HL-60/S4 (cell line): ENCODE data around the gene TROAP.
"Not testable (repeated sequence)": the region's sequence is repeated elsewhere in the genome, so short reads cannot be mapped to it uniquely, and the experiment has no call there.

Source experiments
- in situ Hi-C: fragments of 300-500 bp; cut with MboI; formaldehyde crosslinking; loops from 2 replicates; pipeline ENCODE4 v1.14.3; 2022; ENCODE audit warnings: low sequenced_read_pairs

The TROAP gene

DNA sequence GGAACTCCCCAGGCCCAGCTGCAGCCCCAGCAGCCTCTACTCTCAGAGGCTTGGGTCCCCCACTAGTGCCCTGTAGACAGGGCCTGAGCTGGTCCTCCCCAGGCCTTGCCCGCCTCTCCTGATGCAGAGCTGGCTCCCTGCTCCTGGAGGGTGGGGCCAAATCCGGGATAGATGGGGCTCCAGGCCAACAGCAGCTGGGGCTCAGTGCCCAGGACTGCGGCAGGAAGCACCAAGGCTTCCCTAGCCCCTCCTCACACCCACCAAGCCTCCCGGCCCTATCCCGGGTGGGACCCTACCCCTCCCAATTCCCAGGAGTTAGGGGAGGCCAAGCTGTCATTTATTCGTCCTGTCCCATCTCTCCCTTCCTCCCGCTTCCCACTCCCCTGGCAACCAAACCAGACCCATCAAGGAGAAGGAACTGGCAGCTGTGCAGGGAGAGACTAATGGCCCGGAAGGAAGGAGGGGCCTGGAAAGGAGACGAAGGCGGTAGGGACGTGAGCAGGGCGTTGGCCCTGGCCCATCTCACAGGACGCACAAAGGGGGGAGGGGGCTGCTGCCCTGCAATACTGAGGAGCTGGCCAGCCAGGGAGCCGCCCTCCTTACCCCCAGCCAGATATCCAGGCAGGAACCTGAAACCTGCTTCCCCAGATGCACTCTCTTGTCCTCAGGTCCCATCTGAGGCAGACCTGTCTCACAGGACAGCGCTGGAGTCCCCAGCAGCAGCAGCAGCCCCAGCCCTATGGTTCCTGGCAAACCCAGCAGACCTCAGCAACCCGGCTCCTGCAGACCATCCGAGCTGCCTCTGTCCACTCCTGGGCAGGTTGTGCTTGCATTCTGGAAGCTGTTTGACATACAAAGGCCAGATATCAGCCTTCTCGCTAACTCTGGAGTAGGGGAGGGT is 29.7 kb upstream of the TROAP start:
- in situ Hi-C loops, result no loop called here

DNA sequence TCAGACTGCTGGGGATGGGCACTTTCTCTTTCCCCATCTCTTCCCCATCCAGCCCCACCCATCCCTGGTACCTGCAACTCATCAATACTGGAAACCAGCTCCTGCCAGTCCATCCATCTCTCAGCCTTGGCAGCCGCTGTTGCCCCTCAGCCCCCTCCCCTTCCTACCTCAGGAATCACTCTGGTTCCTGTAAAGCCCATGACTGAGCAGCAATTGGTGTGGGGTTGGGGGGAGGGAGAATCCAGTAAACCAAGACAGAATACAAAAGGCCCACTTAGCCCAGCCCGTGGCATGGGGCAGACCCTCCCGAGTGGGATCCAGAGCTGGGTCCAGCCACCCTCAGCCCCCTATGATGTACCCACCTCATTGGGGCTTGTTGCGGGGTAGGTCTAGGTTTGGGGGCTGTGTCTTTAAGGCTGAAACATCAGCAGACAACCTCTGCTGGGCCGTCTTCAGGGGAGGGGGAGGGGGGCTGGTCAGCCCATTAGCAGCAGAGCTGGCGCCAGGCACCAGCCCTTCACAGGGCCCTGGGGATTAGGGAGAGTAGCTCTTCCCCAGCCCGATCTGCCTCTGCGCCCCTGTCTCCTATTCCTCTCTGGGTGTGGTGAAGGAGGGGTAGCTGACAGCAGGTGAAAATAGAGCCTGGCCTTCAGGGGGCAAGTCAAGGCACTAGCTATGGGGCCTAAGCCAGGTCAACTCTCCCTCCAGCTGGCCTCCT is 28.8 kb upstream of the TROAP start:
- in situ Hi-C loops, result no loop called here

DNA sequence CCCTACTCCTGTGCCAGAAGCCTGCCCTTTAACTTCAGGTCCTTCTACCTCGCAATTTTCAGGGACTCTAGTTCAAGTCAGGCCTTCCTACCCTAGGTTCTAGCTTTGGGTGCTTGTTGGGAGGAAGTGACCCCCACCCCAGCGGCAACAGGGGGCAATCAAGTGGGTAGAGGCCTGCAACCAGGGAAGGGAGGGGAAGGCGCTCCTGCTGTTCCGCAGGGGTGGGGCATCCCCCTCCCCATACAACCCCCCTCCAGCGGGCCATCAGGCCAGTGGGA is 28.3 kb upstream of the TROAP start:
- in situ Hi-C loops, result no loop called here

DNA sequence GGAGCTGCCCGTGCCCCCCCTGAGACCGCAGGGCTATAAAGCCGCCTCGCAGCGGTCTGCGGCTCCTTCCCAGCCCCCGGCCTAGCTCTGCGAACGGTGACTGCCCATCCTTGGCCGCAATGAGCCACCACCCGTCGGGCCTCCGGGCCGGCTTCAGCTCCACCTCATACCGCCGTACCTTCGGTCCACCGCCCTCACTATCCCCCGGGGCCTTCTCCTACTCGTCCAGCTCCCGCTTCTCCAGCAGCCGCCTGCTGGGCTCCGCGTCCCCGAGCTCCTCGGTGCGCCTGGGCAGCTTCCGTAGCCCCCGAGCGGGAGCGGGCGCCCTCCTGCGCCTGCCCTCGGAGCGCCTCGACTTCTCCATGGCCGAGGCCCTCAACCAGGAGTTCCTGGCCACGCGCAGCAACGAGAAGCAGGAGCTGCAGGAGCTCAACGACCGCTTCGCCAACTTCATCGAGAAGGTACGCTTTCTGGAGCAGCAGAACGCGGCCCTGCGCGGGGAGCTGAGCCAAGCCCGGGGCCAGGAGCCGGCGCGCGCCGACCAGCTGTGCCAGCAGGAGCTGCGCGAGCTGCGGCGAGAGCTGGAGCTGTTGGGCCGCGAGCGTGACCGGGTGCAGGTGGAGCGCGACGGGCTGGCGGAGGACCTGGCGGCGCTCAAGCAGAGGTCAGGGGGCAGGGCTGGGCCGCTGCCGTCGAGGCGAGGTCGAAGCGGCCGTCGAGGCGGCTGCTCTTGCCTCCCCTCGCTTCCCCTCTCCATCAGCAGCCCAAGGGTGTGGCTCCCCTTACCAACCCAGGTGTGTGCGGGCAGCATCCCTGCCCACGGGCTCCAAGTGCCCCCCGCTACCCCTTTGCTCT is 27.7 kb upstream of the TROAP start, which contains the start of gene PRPH:
TSS of gene PRPH (plus strand) at position 66 of the 855 bp plus-strand sequence. CDS start at position 120, 54 bp downstream.
- in situ Hi-C loops, result no loop called here

DNA sequence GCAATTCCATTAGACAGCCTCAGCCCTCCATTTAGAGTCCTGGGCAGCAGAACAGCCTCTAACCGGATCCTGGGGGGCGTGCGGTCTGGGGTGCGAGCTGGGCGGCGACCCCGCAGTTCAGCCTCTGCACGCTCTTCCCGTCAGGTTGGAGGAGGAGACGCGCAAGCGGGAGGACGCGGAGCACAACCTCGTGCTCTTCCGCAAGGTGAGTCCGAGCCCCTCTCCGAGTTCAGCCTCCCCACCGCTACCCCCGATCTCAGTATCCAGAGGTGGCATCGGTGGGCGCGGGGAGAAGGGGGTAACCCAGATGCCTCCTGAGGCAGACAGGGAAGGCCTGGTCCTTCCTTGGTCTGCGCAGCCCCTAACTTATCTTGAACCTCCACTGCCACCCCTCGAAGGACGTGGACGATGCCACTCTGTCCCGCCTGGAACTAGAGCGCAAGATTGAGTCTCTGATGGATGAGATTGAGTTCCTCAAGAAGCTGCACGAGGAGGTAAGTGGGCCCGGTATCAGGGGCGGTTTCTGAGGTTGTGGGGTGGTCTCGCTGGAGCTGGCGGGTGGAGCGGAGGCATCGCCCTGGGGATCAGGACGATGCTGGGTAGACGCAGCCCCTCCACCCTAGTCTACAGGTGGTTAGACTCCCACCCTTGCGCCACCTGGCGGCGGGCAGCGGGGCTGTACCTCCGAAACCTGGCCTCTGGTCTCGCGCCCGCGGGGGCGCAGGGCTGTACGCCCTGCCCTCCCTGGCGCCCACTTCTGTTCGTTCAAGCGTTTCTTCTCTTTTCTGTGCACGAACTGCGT is 26.8 kb upstream of the TROAP start:
- in situ Hi-C loops, result no loop called here

DNA sequence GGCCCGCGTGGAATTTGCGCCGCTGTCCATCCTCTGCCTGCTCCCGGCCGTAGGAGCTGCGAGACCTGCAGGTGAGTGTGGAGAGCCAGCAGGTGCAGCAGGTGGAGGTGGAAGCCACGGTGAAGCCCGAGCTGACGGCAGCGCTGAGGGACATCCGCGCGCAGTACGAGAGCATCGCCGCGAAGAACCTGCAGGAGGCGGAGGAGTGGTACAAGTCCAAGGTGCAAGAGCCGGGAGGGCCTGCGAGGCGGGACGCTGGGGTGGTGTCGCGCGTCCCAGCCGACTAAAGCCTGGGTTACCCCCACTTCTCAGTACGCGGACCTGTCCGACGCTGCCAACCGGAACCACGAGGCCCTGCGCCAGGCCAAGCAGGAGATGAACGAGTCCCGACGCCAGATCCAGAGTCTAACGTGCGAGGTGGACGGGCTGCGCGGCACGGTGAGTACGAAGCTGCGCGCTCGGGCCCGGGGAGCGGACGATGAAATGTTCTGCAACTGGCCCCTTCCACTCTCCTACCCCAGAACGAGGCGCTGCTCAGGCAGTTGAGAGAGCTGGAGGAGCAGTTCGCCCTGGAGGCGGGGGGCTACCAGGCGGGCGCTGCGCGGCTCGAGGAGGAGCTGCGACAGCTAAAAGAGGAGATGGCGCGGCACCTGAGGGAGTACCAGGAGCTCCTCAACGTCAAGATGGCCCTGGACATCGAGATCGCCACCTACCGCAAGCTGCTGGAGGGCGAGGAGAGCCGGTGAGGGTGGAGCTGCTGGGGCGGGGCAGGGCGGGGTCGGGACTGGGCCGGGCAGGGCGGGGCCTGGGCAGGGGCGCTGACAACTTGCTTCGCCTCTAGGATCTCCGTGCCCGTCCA is 26.0 kb upstream of the TROAP start:
- in situ Hi-C loops, result no loop called here

DNA sequence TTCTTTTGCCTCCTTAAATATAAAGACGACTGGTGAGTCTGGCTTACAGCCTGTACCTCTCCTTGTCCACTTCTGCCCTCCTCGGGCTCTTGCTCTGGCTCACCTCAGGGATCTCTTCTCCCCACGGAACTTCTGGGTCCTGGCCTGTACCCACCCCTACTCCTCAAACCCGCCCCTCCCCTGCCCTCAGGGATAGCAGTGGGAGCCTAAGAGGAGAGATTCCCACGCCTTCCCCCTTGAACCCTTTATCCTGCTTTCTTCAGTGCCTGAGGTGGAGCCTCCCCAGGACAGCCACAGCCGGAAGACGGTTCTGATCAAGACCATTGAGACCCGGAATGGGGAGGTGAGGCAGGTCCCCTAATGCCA is 25.4 kb upstream of the TROAP start:
- in situ Hi-C loops, result no loop called here

DNA sequence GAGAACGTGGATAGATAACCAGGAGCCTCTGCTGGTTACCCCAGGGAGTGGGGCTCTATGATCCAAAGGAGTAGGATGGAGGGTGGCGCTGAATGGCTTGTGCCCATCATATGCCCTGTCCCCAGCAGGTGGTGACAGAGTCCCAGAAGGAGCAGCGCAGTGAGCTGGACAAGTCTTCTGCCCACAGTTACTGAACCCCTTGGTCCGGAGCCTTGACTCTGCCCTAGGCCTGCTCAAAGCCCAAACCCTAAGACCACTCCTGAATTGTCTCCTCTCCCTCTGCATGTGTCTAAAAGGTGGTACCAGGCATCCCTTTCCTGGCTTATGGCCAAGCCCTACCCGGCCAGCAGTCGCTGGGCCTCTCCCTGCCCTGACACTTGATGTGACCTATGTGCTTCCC is 24.9 kb upstream of the TROAP start:
- in situ Hi-C loops, result no loop called here

DNA sequence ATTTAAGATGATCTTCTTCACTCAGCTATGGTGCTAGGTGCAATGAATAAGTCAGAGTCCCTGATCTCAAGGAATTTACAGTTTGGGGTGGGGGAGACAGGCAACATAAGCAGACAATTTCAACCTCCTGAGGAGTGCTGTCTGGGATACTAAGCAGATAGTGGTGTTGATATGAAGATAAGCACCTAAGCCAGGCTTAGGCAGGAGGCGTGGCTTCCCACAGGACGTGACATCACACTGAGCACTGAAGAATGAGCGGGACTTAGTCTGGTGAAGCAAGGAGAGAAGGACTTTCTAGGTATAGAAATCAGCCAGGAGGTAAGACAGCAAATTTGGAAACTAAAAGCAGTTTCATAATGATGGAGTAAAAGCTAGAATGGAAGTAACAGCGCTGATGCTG is 21.3 kb upstream of the TROAP start:
- in situ Hi-C loops, result no loop called here

DNA sequence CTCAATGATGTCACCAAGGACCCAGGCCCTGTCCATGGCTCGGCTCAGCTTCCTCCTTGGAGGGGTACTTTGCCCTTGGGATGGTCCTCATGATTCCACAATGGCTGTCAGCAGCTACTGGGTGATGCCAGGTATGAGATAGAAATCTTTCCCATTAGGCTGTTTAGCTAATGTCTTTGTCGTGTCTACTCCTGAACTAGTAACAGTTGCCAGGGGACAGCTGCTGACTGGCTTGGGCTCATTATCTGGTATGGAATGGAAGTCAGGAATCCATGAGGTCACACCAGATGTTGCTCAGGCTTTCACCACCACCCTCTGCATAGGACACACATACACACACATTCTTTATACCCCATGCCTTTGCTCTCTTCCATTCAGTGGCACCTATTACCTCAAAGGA is 18.9 kb upstream of the TROAP start:
- in situ Hi-C loops, result no loop called here

DNA sequence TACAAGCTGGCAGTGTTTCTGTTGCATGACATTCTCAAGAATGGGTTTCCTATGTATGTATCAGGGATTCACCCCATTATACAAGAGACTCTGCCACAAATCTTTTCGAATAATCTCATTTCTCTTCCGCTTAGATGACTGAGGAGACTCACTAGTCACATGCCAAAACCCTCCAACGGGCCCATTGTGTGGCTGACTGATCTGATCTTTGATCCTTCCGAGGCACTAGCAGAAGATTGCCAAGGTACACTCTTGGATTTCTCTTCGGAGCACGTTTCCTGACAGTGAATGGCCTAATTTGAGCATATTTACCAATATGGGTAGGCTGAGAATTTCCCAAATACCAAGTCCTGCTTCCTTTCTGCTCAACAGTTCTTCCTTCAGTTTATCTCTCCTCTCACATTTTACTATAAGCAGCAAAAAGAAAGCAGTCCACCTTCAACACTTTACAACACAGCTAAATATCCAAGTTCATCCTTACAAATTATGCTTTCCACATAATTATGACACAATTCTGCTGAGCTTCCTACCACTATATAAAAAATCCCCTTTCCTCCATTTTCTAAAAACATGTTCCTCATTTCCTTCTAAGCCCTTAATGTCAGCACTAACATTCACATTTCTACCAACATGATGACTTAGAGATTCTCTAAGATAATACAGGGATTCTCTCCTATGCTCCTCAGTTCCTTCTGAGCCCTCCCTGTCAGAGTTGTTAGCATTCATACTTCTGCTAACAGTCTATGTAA is 17.1 kb upstream of the TROAP start:
- in situ Hi-C loops, result no loop called here

DNA sequence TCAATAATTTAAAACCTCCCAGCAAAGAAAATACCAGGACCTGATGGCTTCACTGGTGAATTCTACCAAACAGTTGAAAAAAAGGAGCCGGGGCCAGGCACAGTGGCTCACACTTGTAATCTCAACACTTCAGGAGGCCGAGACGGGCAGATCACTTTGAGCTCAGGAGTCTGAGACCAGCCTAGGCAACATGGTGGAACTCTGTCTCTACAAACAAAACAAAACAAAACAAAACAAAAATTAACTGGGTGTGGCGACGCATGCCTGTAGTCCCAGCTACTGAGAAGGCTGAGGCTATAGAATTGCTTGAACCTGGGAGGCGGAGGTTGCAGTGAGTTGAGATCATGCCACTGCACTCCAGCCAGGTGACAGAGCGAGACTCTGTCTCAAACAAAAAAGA is 13.7 kb upstream of the TROAP start:
- in situ Hi-C loops, result no loop called here

DNA sequence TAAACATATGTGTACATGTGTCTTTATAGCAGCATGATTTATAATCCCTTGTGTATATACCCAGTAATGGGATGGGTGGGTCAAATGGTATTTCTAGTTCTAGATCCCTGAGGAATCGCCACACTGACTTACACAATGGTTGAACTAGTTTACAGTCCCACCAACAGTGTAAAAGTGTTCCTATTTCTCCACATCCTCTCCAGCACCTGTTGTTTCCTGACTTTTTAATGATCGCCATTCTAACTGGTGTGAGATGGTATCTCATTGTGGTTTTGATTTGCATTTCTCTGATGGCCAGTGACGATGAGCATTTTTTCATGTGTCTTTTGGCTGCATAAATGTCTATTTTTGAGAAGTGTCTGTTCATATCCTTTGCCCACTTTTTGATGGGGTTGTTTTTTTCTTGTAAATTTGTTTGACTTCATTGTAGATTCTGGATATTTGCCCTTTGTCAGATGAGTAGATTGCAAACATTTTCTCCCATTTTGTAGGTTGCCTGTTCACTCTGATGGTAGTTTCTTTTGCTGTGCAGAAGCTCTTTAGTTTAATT is 12.5 kb upstream of the TROAP start:
- in situ Hi-C loops, result not testable (repeated sequence)

DNA sequence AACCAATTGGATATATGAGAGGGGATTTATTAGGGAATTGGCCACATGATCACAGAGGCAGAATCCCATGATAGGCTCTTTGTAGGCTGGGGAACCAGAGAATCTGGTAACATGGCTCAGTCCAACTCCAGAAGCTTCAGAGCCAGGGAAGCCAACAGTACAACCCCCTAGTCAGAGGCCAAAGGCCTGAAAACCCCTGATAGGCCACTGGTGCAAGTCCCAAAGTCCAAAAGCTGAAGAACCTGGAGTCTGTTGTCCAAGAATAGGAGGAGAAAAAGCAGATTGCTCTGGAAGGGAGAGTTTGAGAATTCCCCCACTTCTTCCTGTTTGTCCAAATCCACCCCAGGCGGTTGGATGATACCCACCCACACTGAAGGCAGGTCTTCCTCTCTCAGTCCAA is 8.2 kb upstream of the TROAP start:
- in situ Hi-C loops, result no loop called here

DNA sequence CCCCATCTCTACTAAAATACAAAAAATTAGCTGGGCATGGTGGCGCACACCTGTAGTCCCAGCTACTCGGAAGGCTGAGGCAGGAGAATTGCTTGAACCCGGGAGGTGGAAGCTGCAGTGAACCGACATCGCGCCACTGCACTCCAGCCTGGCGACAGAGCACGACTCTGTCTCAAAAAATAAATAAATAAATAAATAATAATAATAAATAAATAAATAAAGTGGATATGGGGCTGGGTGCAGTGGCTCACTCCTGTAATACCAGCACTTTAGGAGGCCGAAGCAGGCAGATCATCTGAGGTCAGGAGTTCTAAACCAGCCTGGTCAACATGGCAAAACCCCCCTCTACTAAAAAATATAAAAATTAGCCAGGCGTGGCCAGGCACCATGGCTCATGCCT is 5.9 kb upstream of the TROAP start:
- in situ Hi-C loops, result not testable (repeated sequence)

DNA sequence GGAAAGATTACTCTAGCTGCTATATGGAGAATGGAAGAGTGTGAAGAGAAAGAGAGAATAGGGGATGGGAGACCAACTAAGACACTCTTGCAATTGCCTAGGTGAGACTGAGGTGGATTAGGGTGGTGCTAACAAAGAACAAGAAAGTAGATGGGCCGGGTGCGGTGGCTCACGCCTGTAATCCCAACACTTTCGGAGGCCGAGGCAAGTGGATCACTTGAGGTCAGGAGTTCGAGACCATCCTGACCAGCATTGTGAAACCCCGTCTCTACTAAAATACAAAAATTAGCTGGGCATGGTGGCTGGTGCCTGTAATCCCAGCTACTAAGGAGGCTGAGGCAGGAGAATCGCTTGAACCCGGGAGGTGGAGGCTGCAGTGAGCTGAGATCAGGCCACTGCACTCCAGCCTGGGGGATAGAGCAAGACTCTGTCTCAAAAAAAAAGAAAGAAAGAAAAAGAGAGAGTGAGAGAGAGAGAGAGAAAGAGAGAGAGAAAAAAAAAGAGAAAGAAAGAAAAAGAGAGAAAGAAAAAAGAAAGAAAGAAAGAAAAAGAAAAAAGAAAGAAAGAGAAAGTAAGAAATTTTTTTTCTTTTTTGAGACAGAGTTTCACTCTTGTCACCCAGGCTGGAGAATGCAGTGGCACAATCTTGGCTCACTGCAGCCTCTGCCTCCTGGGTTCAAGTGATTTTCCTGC is 2.5 kb upstream of the TROAP start:
- in situ Hi-C loops, result not testable (repeated sequence)

DNA sequence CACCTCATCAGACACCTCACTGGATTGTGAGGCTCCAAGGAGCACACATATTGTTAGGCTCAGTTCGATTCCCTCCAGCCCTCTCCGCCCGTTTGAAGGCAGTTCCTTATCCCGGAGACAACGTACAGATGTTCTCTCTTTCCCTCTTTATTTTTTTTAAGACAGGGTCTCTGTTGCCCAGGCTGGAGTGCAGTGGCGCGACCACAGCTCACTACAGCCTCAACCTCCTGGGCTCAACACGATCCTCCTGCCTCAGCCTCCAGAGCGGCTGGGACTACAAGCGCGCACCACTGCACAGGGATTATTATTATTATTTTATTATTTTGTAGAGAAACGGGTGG is 718 bp upstream of the TROAP start:
- in situ Hi-C loops, result no loop called here

DNA sequence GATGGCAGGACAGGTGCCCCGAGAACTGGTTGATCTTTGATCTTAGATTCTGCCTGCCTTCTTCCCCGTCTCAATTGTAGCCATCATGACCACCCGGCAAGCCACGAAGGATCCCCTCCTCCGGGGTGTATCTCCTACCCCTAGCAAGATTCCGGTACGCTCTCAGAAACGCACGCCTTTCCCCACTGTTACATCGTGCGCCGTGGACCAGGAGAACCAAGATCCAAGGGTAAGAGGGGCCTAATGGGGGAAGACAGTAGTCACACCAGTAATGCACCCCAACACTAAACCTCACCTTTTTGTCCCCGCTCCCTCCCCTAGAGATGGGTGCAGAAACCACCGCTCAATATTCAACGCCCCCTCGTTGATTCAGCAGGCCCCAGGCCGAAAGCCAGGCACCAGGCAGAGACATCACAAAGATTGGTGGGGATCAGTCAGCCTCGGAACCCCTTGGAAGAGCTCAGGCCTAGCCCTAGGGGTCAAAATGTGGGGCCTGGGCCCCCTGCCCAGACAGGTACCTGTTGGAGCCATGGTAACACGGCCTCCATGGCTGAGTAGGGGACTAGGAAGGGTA is 556 bp downstream of the TROAP start:
- in situ Hi-C loops, result no loop called here
